GM12878 (cell line): ENCODE results near the gene BAG3. TPM values are rescaled to one million over a fixed set of nuclear protein-coding genes. Genes with fewer than 3 reads are reported as not detected.

ENCODE experiments used
- ATAC-seq: fragments of 200-7000 bp; cut with Tn5 transposase; 3 replicates; pipeline ENCODE4 v1.9.1; 2020; ENCODE audit warnings: mild to moderate bottlenecking, moderate library complexity
- BruUV-seq: library from RNA; stranded (reverse); fragments of 400-500 nt; replicated peaks from 2 replicates; lab custom pipeline; 2021; lab: Mats Ljungman, UMichigan
- CTCF ChIA-PET: fragments of 300-600 bp; sonication (Branson Sonifier 250); formaldehyde crosslinking; extraction: SDS; loops from one replicate; lab custom pipeline; 2021; ENCODE audit warnings: inconsistent platforms; lab: Yijun Ruan, JAX
- POLR2A ChIA-PET: fragments of 350-600 bp; formaldehyde crosslinking; extraction: SDS; loops from one replicate; lab custom pipeline; 2021; ENCODE audit warnings: inconsistent platforms; lab: Charles Lee
- RAD21 ChIA-PET: fragments of 300-600 bp; sonication (Branson Sonifier 250); formaldehyde crosslinking; loops from one replicate; lab custom pipeline; 2023; ENCODE audit warnings: antibody characterized with exemption; ENCODE audit not compliant: unreplicated experiment; lab: Charles Lee
- SMC1A ChIA-PET: fragments of 300-600 bp; sonication (Branson Sonifier 250); formaldehyde crosslinking; loops from one replicate; lab custom pipeline; 2023; ENCODE audit not compliant: unreplicated experiment, uncharacterized antibody; lab: Charles Lee
- DNase-seq: peaks from one replicate; pipeline ENCODE4 v3.0.0-alpha.2; 2011; ENCODE audit warnings: low read depth, low spot score
- FAIRE-seq: peaks from 3 replicates; lab custom pipeline; 2011; peaks lifted over from hg19 to GRCh38; lab: Jason Lieb, UNC
- H2AFZ ChIP-seq: 2 replicates; pipeline ENCODE4 v1.6.0; 2011; ENCODE audit warnings: low read depth, low read length, control low read depth; ENCODE audit not compliant: control insufficient read depth
- H3K27ac ChIP-seq: 2 replicates; pipeline ENCODE4 v1.5.1; 2011; ENCODE audit warnings: control low read depth; ENCODE audit not compliant: control insufficient read depth, insufficient read depth
- H3K27me3 ChIP-seq, 2 experiments: replicated peaks in 1 of 2; 2 replicates each; pipeline versions ENCODE4 v1.6.0 to v1.6.1; 2011; ENCODE audit warnings: low read length in 1 of 2; ENCODE audit not compliant: control insufficient read depth in 2 of 2, insufficient read depth in 2 of 2
- H3K36me3 ChIP-seq, 2 experiments: 2 replicates each; pipeline ENCODE4 v1.5.1; 2011; ENCODE audit warnings: low read length in 1 of 2; ENCODE audit not compliant: control insufficient read depth in 2 of 2, insufficient read depth in 2 of 2
- H3K4me1 ChIP-seq: 2 replicates; pipeline ENCODE4 v1.6.1; 2011; ENCODE audit warnings: mild to moderate bottlenecking, low read length, moderate library complexity, mixed read lengths; ENCODE audit not compliant: control insufficient read depth, insufficient read depth
- H3K4me2 ChIP-seq: 2 replicates; pipeline ENCODE4 v1.6.0; 2011; ENCODE audit warnings: control low read depth; ENCODE audit not compliant: control insufficient read depth, insufficient read depth
- H3K4me3 ChIP-seq: fragments of 200-600 bp; sonication (generic); 2 replicates; pipeline ENCODE4 v1.5.1; 2016
- H3K79me2 ChIP-seq: 2 replicates; pipeline ENCODE4 v1.6.0; 2011; ENCODE audit warnings: low read length; ENCODE audit not compliant: control insufficient read depth, insufficient read depth
- H3K9ac ChIP-seq: 2 replicates; pipeline ENCODE4 v1.8.0; 2011; ENCODE audit warnings: low read length, control low read depth, mixed read lengths; ENCODE audit not compliant: control insufficient read depth, insufficient read depth
- H3K9me3 ChIP-seq: replicated peaks from 3 replicates; pipeline ENCODE4 v1.5.1; 2011; ENCODE audit warnings: mild to moderate bottlenecking, low read length; ENCODE audit not compliant: control insufficient read depth, insufficient read depth
- H4K20me1 ChIP-seq: 2 replicates; pipeline ENCODE4 v1.6.0; 2011; ENCODE audit not compliant: control insufficient read depth, insufficient read depth
- ATF7 ChIP-seq: fragments of 450-650 bp; IDR thresholded peaks from 2 replicates; pipeline ENCODE4 v1.6.1; 2016; ENCODE audit warnings: low read depth, mild to moderate bottlenecking
- GATAD2B ChIP-seq: fragments of 450-650 bp; conservative IDR thresholded peaks from 2 replicates; pipeline ENCODE4 v1.6.1; 2017; ENCODE audit warnings: low read depth, mild to moderate bottlenecking, moderate library complexity
- HDAC2 ChIP-seq: fragments of 200-600 bp; sonication (generic); IDR thresholded peaks from 2 replicates; pipeline ENCODE4 v1.6.1; 2017
- NBN ChIP-seq: fragments of 450-650 bp; IDR thresholded peaks from 2 replicates; pipeline ENCODE4 v1.6.1; 2016
- RCOR1 ChIP-seq: conservative IDR thresholded peaks from 2 replicates; pipeline ENCODE4 v1.6.1; 2012; ENCODE audit warnings: low read depth, low read length, improper control_type of control experiment
- RELA ChIP-seq: fragments of 450-650 bp; IDR thresholded peaks from 2 replicates; pipeline ENCODE4 v1.8.0; 2014; ENCODE audit warnings: borderline replicate concordance; ENCODE audit not compliant: partially characterized antibody
- SMAD1 ChIP-seq: fragments of 450-650 bp; IDR thresholded peaks from 2 replicates; pipeline ENCODE4 v1.6.1; 2018; ENCODE audit warnings: mild to moderate bottlenecking, low read depth; ENCODE audit not compliant: partially characterized antibody
- SMAD5 ChIP-seq: IDR thresholded peaks from 2 replicates; pipeline ENCODE4 v1.6.1; 2016; ENCODE audit warnings: antibody characterized with exemption, low read depth
- SMC3 ChIP-seq: IDR thresholded peaks from 2 replicates; pipeline ENCODE4 v1.6.1; 2011; ENCODE audit warnings: low read length, improper control_type of control experiment, borderline replicate concordance
- ZNF217 ChIP-seq: fragments of 450-650 bp; IDR thresholded peaks from 2 replicates; pipeline ENCODE4 v1.6.1; 2017; ENCODE audit warnings: antibody characterized with exemption, mild to moderate bottlenecking
- WGBS: methylation state at CpG from one replicate; pipeline ENCODE4 v1.1.6; 2016; ENCODE audit warnings: low lambda C conversion rate; ENCODE audit not compliant: insufficient replicate concordance, insufficient coverage; ENCODE audit errors: missing lambda C conversion rate; 5-methylcytosine and 5-hydroxymethylcytosine counted together
- in situ Hi-C: fragments of 300-500 bp; cut with MboI; formaldehyde crosslinking; loops from 9 replicates; pipeline ENCODE4 v1.14.3; 2018; ENCODE audit warnings: mixed read lengths
- intact Hi-C: fragments of 100-400 bp; cut with micrococcal nuclease; formaldehyde crosslinking; loops from one replicate; pipeline ENCODE4 v1.14.2; 2022; ENCODE audit not compliant: unreplicated experiment
- polyA plus RNA-seq, 11 experiments: library from polyadenylated mRNA; depleted of rRNA in 4 of 11; unstranded in 6 of 11; stranded (reverse) in 5 of 11; fragments of >200 nt; fragmentation: Nextera tagmentation in 4 of 11; fragmentation: Illumina TruSeq in 1 of 11; extraction: Ambion mirVana in 4 of 11; extraction: Trizol in 1 of 11; gene quantifications; 1 replicate in 1 of 11; 2 replicates in 10 of 11; pipeline versions ENCODE4 v1.2.1 to v1.2.3, GENCODE V29; 2011 to 2016; ENCODE audit warnings: inconsistent platforms in 2 of 11, missing spikeins in 2 of 11, low read depth in 1 of 11
- total RNA-seq, 4 experiments: library from RNA; depleted of rRNA in 3 of 4; stranded (reverse); fragments of >200 nt in 3 of 4; fragmentation: Illumina TruSeq in 1 of 4; extraction: Trizol in 1 of 4; gene quantifications; 2 replicates each; pipeline versions ENCODE4 v1.2.1 to v1.2.3, GENCODE V29; 2013 to 2021
- TF ChIP-seq, protein P1 (sequence below): fragments of 450-650 bp; IDR thresholded peaks from 2 replicates; pipeline ENCODE4 v1.6.1; 2018; ENCODE audit warnings: mild to moderate bottlenecking, low read depth, moderate library complexity; ENCODE audit not compliant: partially characterized antibody
- TF ChIP-seq, protein P2 (sequence below): fragments of 450-650 bp; formaldehyde crosslinking; IDR thresholded peaks from 2 replicates; pipeline ENCODE4 v1.5.0; 2022; ENCODE audit warnings: mild to moderate bottlenecking, missing genetic modification characterization
- TF ChIP-seq, protein P3 (sequence below): fragments of 450-650 bp; IDR thresholded peaks from 2 replicates; pipeline ENCODE4 v1.6.1; 2016; ENCODE audit warnings: mild to moderate bottlenecking
- TF ChIP-seq, protein P4 (sequence below): IDR thresholded peaks from 2 replicates; pipeline ENCODE4 v1.6.1; 2011; ENCODE audit warnings: low read depth, mild to moderate bottlenecking, low read length, moderate library complexity, borderline replicate concordance; ENCODE audit errors: extremely low read depth
- TF ChIP-seq, protein P5 (sequence below): IDR thresholded peaks from 2 replicates; pipeline ENCODE4 v1.6.1; 2012; ENCODE audit warnings: low read depth, low read length, improper control_type of control experiment

Gene BAG3
- total and polyA plus RNA-seq, 10 of the 15 experiments (the other 5 are each of a cell fraction or from before 2014, with no cell fraction given): 0.71 to 14.1 (median 4.3) TPM

DNA sequence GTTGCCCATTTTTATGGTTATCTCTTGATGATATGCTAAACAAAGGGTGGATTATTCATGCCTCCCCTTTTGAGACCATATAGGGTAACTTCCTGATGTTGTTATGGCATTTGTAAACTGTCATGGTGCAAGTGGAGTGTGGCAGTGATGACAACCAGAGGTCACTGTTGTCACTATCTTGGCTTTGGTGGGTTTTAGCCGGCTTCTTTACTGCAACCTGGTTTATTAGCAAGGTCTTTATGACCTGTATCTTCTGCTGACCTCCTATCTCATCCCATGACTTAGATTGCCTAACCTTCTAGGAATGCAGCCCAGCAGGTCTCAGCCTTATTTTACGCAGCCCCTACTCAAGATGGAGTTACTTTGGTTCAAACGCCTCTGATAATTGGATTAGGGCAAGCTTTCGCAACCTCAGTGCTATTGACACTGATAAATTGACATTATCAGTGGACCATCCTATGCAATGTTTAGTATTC is 36.9 kb downstream of the BAG3 start:
- H3K27ac ChIP-seq: no peak overlapping the region
- RAD21 ChIA-PET: interaction anchor here (0.9 to 7.3 kb wide), 25 partner anchors 11 to 272 kb away, joined by 3 to 144 read pairs (median 5); partner anchors contain the start of genes BAG3, INPP5F and MCMBP
- no peak overlapping the region for H3K4me3 ChIP-seq
- no peaks in the 10 kb centered on the region for H3K27me3 ChIP-seq
- no peak overlapping the region for H3K9ac ChIP-seq
- intact Hi-C loops (loop anchor here (5.0 kb wide), 1 partner anchor 229 kb away; no protein-coding TSS in a partner anchor), in situ Hi-C loops (loop anchor here (10.0 kb wide), 1 partner anchor 647 kb away; no protein-coding TSS in a partner anchor)
- H3K9me3 ChIP-seq: no peaks in the 10 kb centered on the region
- H3K79me2 ChIP-seq: no peaks in the 10 kb centered on the region
- BruUV-seq: no TSS peak
- SMC1A ChIA-PET: interaction anchor here (0.6 to 10.6 kb wide), 47 partner anchors 7 to 534 kb away, joined by 3 to 211 read pairs (median 8); partner anchors contain the start of genes INPP5F and MCMBP
- H4K20me1 ChIP-seq: no peaks in the 10 kb centered on the region
- H3K4me1 ChIP-seq: 0 out of 2 replicates have a peak, but pooled peaks cover under 1% of the 10 kb centered on the region
- FAIRE-seq: no peak
- DNase-seq: no peak
- H3K4me2 ChIP-seq: no peak overlapping the region
- ATAC-seq: peak; percentile 81
- no peaks in the 10 kb centered on the region for H3K36me3 ChIP-seq
- CTCF ChIA-PET: interaction anchor here (0.6 to 9.4 kb wide), 47 partner anchors 7 to 649 kb away, joined by 3 to 276 read pairs (median 7); partner anchors contain the start of genes INPP5F, MCMBP and RGS10
- H2AFZ ChIP-seq: no peak overlapping the region
- 72% methylated on average over 4 of the region's 4 CpGs for WGBS
- POLR2A ChIA-PET: interaction anchor here (0.7 to 3.0 kb wide), 9 partner anchors 14 to 171 kb away, joined by 3 to 19 read pairs (median 5); partner anchors contain the start of gene INPP5F
- TF ChIP-seq RCOR1: no peak
- TF ChIP-seq RELA: no peak
- TF ChIP-seq, protein P1, sequence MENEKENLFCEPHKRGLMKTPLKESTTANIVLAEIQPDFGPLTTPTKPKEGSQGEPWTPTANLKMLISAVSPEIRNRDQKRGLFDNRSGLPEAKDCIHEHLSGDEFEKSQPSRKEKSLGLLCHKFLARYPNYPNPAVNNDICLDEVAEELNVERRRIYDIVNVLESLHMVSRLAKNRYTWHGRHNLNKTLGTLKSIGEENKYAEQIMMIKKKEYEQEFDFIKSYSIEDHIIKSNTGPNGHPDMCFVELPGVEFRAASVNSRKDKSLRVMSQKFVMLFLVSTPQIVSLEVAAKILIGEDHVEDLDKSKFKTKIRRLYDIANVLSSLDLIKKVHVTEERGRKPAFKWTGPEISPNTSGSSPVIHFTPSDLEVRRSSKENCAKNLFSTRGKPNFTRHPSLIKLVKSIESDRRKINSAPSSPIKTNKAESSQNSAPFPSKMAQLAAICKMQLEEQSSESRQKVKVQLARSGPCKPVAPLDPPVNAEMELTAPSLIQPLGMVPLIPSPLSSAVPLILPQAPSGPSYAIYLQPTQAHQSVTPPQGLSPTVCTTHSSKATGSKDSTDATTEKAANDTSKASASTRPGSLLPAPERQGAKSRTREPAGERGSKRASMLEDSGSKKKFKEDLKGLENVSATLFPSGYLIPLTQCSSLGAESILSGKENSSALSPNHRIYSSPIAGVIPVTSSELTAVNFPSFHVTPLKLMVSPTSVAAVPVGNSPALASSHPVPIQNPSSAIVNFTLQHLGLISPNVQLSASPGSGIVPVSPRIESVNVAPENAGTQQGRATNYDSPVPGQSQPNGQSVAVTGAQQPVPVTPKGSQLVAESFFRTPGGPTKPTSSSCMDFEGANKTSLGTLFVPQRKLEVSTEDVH: no peak
- TF ChIP-seq SMAD5: no peak
- TF ChIP-seq NBN: peak; percentile 33; the same call in 1 of the 2 replicates
- TF ChIP-seq, protein P2, sequence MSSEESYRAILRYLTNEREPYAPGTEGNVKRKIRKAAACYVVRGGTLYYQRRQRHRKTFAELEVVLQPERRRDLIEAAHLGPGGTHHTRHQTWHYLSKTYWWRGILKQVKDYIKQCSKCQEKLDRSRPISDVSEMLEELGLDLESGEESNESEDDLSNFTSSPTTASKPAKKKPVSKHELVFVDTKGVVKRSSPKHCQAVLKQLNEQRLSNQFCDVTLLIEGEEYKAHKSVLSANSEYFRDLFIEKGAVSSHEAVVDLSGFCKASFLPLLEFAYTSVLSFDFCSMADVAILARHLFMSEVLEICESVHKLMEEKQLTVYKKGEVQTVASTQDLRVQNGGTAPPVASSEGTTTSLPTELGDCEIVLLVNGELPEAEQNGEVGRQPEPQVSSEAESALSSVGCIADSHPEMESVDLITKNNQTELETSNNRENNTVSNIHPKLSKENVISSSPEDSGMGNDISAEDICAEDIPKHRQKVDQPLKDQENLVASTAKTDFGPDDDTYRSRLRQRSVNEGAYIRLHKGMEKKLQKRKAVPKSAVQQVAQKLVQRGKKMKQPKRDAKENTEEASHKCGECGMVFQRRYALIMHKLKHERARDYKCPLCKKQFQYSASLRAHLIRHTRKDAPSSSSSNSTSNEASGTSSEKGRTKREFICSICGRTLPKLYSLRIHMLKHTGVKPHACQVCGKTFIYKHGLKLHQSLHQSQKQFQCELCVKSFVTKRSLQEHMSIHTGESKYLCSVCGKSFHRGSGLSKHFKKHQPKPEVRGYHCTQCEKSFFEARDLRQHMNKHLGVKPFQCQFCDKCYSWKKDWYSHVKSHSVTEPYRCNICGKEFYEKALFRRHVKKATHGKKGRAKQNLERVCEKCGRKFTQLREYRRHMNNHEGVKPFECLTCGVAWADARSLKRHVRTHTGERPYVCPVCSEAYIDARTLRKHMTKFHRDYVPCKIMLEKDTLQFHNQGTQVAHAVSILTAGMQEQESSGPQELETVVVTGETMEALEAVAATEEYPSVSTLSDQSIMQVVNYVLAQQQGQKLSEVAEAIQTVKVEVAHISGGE (CRISPR knock-in tag): no peak
- TF ChIP-seq GATAD2B: no peak
- TF ChIP-seq, protein P3, sequence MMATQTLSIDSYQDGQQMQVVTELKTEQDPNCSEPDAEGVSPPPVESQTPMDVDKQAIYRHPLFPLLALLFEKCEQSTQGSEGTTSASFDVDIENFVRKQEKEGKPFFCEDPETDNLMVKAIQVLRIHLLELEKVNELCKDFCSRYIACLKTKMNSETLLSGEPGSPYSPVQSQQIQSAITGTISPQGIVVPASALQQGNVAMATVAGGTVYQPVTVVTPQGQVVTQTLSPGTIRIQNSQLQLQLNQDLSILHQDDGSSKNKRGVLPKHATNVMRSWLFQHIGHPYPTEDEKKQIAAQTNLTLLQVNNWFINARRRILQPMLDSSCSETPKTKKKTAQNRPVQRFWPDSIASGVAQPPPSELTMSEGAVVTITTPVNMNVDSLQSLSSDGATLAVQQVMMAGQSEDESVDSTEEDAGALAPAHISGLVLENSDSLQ: 0 out of 2 replicates have a peak, but pooled peaks have one; percentile 21
- TF ChIP-seq ZNF217: no peak
- TF ChIP-seq ATF7: peak; percentile 46
- TF ChIP-seq, protein P4, sequence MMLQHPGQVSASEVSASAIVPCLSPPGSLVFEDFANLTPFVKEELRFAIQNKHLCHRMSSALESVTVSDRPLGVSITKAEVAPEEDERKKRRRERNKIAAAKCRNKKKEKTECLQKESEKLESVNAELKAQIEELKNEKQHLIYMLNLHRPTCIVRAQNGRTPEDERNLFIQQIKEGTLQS: no peak
- TF ChIP-seq, protein P5, sequence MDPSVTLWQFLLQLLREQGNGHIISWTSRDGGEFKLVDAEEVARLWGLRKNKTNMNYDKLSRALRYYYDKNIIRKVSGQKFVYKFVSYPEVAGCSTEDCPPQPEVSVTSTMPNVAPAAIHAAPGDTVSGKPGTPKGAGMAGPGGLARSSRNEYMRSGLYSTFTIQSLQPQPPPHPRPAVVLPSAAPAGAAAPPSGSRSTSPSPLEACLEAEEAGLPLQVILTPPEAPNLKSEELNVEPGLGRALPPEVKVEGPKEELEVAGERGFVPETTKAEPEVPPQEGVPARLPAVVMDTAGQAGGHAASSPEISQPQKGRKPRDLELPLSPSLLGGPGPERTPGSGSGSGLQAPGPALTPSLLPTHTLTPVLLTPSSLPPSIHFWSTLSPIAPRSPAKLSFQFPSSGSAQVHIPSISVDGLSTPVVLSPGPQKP: peak; percentile 75; the same call in 1 of the 2 replicates
- TF ChIP-seq SMC3: peak; percentile 69
- no peak for TF ChIP-seq SMAD1
- TF ChIP-seq HDAC2: no peak
